ENCODE data around the gene TRUB1.

- TF ChIP-seq CTCF (conservative IDR thresholded peaks at IDR 0.05 in 1 of 2, IDR thresholded peaks at IDR 0.05 in 1 of 2; ENCODE audit: low read depth in 1 of 2, low read length in 2 of 2): no peak
- TF ChIP-seq EZH2 (IDR thresholded peaks at IDR 0.05; ENCODE audit: low read length, missing control alignments): no peak
These were observed 19.7 kb downstream of the TRUB1 start for GRCh38 chr10:114957673-114958072.
